Skeletal muscle cell (primary cell): ENCODE results near the gene IL34.
"Not testable (repeated sequence)": the region's sequence is repeated elsewhere in the genome, so short reads cannot be mapped to it uniquely, and the experiment has no call there.

ENCODE experiments used
- DNase-seq: peaks from one replicate; pipeline ENCODE4 v3.0.0-alpha.2; 2010; ENCODE audit warnings: low read depth
- H3K4me3 ChIP-seq: 2 replicates; pipeline ENCODE4 v1.5.1; 2011; ENCODE audit warnings: low read depth, mild to moderate bottlenecking, control low read depth, low read length, moderate library complexity

The IL34 gene

DNA sequence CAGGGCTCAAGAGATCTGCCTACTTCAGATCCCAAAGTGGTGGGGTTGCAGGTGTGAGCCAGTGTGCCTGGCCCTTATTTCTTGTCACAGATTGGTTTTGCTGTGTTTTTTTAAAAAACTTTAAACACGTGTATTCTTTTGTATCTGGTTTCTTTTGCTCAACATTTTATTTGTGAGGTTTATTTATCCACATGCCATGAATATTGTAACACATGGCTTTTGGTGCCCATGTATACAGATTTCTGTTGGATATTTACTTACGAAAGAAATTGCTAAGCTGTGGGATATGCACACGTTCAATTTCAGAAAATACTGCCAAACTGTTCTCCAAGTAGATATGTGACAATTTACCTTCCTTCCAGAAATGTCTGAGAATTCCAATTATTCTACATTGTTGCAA is 18.7 kb upstream of the IL34 start:
- no peak overlapping the region for H3K4me3 ChIP-seq
- no peak for DNase-seq

DNA sequence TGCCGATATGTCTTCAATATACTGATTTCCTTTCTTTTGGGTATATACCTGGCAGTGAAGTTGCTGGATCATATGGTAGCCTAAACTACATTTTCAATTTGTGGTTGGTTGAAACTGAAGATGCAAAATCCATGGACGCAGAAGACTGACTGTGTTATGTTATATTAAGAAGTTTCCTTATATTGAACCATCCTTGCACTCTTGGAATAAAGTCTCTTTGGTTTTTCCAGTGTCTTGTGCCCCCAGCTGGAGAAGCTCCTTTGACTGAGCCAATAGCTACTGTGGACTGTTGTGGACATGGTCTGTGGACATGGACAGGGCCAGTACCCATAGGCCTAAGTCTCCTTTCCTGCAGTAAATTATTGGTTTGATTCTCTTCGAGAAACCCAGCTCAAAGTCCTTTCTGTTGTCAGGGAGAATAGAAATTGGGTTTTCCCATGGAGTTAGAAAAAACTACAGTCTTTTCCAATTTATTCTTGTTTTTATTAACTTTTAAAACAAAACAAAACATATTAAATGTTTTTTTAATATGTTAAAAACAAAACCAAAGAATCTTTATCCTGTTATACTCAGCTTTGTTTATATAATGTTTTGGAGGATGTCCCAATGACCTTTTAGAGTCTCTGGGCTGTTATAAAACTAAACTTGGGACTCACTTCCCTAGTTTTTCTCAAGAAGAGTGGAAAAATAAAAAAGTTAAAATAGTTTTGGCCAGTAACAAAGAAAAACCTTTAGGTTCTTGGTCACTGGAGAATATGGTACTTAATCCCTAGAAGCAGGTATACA is 15.2 kb upstream of the IL34 start:
- H3K4me3 ChIP-seq = no peak overlapping the region
- no peak for DNase-seq

DNA sequence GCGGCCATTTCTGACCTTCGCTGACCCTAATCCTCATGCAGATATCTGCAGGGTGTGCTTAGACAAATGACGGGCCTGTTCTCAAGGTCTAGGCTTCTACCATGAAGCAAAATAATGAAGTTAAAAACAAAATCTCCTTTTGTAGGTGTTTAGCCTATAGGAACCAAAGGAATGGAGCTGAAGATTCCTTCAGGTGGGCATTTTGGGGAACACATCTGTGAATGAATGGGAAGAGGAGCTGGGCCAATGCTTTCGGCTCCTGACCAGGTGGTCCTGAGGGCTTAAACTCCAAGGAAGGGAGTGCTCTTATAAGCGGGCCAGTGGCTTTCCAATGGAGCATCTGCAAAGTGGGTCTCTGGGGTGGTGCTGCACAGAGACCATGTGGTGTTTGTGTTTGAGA is 14.1 kb upstream of the IL34 start:
- no peak for DNase-seq
- H3K4me3 ChIP-seq = no peak overlapping the region

DNA sequence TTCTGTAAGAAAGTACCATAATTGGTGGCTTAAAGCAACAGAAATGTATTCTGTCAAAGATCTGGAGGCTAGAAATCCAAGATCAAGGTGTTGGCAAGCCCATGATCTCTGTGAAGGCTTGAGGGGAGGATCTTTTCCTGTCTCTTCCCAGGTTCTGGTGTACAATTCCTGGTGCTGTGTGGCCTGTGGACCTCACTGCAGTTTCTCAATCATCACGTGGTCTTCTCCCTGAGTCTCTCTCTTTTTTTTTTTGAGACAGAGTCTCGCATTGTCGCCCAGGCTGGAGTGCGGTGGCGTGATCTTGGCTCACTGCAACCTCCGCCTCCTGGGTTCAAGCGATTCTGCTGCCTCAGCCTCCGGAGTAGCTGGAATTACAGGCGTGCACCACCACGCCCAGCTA is 12.7 kb upstream of the IL34 start:
- not testable (repeated sequence) for DNase-seq, H3K4me3 ChIP-seq

DNA sequence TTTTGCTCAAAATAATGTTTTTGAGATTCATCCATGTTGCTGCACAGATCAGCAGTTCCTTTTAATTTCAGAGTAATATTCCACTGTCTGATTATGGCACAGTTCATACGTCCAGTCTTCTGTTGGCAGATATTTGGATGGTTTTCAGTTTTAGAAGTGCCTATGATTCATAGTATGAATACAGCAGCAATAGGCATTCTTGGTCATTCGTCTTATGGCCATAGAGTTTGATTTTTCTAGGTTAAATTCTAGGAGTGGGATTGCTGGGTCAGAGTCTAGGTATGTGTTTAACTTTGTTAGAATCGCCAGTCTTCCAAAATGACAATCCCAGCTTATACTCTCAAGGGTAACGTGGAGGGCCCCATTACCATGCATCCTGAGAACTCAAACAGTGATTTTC is 11.5 kb upstream of the IL34 start:
- peak; percentile 7 for DNase-seq

DNA sequence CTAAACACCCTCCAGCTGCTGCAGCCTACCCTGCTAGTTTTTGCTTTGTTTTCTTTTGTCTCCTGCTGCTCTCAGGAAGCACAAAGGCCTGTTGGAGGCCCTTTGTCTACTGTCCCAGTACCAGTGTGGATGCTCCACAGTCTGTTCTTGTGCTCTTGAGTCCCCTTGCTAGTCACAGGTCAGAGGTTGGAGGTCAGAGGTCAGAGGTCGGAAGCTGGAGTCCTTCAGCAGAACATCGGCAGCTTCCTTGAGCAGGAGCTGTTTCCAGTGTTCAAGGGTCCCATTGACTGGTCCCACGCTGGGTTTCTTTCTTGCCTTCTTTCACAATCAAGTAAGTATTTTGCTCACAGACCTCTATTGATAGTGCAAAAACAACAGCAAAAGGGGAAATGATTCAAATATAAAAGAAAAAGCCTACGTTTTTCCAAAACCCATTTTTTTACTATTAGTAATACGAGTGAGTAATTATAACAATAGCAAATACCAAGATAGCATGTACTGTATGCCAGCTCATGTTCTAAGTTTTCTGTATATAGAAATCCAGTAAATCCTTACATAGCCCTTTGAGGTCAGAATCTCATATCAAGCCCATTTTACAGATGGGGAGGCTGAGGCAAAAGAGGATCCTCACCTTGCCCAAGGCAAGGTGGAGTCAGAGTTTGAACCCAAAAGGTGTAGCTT is 10.9 kb upstream of the IL34 start:
- DNase-seq = peak; percentile 45
- no peak overlapping the region for H3K4me3 ChIP-seq

More for the DNA sequence above, 11.5 kb upstream of the IL34 start:
- no peak overlapping the region for H3K4me3 ChIP-seq

DNA sequence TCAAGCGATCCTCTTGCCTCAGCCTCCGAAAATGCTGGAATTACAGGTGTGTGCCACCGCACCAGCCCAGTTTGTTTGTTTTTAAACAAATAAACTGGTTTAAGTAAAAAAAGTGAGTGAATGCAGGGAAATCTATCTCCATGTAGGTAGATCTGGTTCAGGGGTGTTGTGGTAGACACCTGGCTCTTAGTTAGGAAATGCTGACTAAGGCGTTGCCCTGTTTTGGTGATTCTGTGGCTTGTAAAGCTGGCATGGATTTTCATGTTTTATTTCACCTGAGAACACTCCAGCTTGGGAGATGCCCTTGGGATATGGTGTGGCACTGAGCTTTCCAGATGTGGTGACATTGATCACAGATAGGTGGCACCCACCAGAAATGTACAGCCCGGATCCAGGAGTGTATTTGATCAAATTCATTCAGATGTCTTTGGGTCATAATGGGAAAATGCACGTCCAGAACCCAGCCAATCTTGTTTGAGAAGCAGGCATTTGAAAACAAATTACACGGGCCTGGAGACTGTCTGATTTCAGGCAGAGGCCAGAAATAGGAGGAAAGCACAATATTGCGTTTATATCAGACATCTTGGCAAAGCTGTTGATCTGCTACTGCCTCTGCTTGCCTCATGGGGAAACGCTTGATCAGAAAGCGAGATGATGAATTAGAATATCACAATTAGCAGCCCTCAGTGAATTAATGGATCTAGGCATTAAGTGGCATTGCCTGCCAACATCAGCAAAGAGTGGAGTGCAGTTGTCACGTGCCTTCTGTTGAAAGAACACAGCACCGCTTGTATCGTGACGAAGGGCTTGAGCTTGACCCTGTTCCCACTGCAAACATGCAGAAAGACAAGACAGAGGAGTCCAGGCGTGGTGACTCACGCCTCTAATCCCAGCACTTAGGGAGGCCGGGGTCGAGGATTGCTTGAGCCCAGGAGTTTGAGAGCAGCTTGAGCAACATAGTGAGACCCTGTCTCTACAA is 7.3 kb upstream of the IL34 start:
- peak; percentile 70 for DNase-seq
- H3K4me3 ChIP-seq = no peak overlapping the region

DNA sequence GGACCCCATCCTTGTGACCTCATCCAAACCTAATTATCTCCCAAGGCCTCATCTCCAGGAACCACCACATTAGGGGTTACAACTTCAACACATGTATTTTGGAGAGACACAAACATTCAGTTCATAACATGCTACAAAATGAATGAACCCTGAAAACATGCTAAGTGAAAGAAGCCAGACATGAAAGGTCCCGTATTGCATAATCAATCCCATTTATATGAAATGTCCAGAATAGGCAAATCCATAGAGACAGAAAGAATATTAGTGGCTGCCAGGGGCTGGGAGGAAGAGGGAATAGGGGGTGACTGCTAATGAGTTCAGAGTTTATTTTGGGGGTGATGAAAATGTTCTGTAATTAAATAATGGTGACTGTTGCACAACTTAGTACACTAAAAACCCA is 3.7 kb upstream of the IL34 start:
- DNase-seq = no peak
- H3K4me3 ChIP-seq = no peak overlapping the region

DNA sequence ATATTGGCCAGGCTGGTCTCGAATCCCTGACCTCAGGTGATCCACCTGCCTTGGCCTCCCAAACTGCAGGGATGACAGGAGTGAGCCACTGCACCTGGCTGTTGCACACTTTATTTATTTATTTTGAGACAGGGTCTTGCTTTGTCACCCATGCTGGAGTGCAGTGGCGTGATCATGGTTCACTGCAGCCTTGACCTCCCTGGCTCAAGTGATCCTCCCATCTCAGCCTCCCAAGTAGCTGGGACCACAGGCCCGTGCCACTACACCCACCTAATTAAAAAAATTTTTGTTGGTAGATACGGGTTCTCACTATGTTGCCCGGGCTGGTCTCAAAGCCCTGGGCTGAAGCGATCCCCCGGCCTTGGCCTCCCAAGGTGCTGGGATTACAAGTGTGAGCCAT is 3.1 kb upstream of the IL34 start:
- not testable (repeated sequence) for DNase-seq, H3K4me3 ChIP-seq

DNA sequence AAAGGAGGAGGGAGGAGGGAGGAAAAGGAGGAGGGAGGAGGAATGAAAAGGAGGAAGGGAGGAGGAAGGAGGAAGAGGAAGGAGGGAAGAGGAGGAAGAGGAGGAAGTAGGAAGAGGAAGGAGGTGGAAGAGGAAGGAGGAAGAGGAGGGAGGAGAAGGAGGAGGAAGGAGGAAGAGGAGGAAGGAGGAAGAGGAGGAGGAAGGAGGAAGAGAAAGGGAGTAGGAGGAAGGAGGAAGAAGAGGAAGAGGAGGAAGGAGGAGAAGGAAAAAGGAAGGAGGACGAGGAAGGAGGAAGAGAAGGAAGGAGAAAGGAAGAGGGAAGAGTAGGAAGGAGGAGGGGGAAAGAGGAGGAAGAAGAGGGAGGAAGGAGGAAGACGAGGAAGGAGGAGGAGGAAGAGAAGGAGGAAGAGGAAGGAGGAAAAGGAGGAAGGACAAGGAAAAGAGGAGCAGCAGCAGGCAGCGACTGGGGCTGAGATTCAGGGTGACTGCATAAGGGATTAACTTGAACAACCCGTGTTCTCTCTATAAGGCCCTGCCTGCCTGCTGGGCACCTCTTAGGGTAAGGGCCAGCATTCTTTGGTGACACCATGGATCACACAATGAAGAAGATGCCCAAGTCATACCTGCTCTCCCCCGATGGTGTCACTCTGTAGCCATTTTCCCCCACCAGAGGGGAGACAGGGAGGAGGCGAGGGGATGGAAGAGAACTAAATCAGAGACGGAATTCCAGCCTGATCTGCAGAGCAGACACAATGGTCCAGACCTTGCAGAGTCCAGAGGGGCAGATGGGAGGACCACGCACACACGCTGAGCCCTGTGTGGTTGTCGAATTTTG is 1.4 kb upstream of the IL34 start:
- DNase-seq = no peak
- H3K4me3 ChIP-seq = no peak overlapping the region

DNA sequence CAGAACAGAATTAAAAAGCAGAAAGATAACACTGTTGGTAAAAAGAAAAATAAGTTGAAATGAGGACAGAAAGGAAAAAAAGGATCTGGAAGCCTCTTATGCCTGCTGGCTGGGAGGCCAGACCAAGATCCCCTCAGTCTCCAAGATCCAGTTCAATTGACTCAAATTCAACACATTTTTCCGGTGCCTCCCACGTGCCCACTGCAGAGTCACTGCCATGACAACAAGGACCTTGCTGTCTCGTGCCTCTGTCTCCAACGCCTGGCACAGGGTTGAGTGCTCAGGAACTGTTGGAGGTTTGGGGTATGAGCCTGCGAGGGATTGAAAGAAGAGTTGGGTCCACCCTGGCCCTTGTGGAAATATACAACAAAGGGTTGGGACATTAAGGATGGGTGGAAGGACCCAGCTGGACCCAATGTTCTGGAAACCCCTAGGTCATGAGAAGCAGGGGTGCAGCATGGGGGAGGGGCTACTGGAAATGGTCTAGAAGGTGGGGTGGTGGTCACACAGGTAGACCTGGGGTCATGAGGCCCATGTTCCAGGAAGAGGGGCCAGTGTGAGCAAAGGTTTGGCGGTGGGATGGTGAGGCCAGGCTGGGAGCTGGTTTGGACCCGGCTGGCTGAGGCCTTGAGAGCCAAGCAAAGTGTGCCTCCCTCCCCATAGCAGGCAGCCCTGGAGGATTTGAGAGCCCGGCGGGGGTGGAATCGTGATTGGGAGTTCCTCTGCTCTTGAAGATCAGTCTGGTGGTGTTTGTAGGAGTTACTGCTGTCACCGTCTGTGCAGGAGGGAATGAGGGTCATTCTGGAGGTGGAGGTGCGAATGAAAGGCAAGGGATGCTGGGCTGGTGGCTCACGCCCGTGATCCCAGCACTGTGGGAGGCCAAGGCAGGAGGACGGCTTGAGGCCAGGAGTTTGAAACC is 1.3 kb downstream of the IL34 start:
- H3K4me3 ChIP-seq = peak overlapping the region; percentile 21
- DNase-seq = no peak

DNA sequence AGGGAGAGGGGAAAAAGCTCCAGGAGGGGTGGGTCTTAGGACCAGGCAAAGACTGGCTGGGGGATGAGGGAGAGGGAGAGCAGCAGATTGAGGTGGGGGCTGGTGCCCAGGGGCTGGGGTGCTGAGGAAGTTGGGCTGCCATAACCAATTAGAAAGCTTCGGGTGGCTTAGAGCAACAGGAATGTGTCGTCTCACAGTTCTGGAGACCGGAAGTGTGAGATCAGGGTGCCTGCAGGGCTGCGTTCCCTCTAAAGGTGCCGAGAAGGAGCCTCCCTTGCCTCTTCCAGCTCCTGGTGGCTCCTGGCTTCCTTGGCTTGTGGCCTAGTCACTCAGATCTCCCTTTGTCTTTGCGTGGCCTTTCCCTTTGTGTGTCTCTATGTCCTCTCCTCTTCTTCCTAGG is 2.2 kb downstream of the IL34 start:
- no peak overlapping the region for H3K4me3 ChIP-seq
- DNase-seq = no peak

DNA sequence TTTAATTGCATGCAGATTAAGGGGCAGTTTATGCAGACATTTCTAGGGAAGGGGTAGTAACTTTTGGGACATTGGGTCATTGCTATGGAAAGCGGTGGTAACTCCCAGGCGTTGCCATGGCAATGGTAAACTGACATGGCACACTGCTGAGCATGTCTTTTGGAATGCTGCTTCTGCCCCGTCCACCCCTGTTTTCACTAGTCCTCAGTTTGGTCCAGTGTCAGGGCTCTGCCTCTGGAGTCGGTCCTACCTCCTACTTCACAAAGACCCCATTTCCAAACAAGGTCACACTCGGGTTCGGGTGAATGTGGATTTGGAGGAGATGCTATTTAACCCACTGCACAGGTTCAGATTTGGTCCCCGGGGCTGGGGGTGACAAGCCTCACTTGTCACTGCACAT is 2.9 kb downstream of the IL34 start:
- no peak for DNase-seq
- no peak overlapping the region for H3K4me3 ChIP-seq

DNA sequence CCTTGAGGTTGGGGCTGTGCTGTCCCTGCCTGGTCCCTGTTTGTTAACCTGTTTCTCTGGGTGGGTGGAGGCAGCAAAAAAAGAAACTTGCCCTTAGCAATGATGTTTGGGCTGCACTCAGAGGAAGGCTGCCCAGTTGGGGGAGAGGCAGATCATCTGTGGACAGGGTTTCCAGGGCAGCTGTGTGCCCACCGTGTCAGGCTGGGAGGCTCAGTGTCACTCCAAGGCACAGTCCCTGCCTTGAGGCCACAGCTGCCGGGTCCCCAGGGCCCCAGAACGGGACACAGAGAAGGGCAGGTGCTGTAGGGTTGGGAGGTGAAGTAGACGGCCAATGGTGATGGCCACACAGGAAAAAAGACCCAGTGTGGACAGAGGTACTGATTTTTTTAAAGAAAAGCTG is 3.9 kb downstream of the IL34 start:
- H3K4me3 ChIP-seq = no peak overlapping the region
- DNase-seq = no peak

DNA sequence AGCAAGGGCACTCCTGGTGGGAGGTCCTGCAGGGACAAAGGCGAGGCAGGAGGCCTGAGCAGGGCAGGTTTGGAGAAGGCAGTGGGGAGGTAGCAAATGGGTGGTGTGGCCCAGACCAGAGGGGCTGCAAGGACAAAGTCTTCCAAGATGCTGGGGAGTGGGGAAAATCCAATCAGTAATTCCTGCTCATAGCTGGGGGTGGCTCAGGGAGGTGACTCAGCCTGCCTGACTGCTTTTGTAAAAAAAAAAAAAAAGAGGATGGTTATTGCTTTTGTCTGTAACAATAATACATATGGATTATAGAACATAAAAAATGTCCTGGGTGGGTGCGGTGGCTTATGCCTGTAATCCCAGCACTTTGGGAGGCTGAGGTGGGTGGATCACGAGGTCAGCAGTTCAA is 5.2 kb downstream of the IL34 start:
- no peak for DNase-seq
- no peak overlapping the region for H3K4me3 ChIP-seq

DNA sequence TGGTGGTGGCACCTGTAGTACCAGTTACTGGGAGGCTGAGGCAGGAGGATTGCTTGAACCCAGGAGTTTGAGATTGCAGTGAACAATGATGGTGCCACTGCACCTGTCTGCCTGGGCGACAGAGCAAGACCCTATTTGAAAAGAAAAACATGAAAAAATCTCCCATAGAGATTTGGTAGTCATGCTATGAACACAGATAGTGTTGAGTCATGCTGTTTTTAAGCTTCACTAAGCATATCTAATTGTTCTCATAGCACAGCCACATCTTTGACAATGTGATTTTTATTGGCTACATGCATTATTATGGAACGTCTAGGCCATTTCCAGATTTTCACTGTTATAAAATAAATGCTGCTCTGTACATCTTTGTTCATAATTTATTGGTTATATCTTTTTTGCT is 6.0 kb downstream of the IL34 start:
- no peak for DNase-seq
- H3K4me3 ChIP-seq = no peak overlapping the region

DNA sequence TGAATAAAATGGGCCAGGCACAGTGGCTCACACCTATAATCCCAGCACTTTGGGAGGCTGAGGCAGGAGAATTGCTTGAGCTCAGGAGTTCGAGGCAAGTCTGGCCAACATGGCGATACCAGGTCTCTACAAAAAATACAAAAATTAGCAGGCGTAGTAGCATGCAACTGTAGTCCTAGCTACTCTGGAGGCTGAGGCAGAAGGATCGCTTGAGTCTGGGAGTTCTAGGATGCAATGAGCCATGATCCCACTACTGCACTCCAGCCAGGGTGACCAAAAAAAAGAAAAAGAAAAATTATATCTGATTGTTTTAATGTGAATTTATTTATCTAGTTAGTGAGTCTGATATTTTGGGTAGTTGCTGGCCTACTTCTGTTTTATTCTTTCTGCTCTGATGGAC is 7.0 kb downstream of the IL34 start:
- DNase-seq = no peak
- H3K4me3 ChIP-seq = no peak overlapping the region
